Central memory CD8-positive, alpha-beta T cell (primary cell): ENCODE measurements around the gene GPC3.

Source experiments
- ATAC-seq: fragments of 150-1000 bp; cut with Tn5 transposase; replicated peaks from 2 replicates; pipeline ENCODE4 v1.10.0; 2022; ENCODE audit warnings: mild to moderate bottlenecking, moderate FRiP score, moderate number of reproducible peaks; ENCODE audit not compliant: poor library complexity, severe bottlenecking; ENCODE audit errors: extremely low read depth
- DNase-seq, 2 donors: peaks; one replicate each; pipeline ENCODE4 v3.0.0; 2021; ENCODE audit warnings: low spot score in 2 of 2
- H3K27ac Mint-ChIP-seq: one replicate; pipeline ENCODE4 v1.8.0; 2022; ENCODE audit warnings: low read depth, mild to moderate bottlenecking, moderate library complexity, mixed read lengths
- H3K27me3 Mint-ChIP-seq: one replicate; pipeline ENCODE4 v1.8.0; 2022; ENCODE audit warnings: mixed read lengths
- H3K36me3 Mint-ChIP-seq: one replicate; pipeline ENCODE4 v1.8.0; 2022; ENCODE audit warnings: mild to moderate bottlenecking, moderate library complexity, mixed read lengths; ENCODE audit not compliant: insufficient read depth
- H3K4me1 Mint-ChIP-seq: one replicate; pipeline ENCODE4 v1.8.0; 2022; ENCODE audit warnings: mixed read lengths
- H3K4me3 Mint-ChIP-seq: one replicate; pipeline ENCODE4 v1.8.0; 2022; ENCODE audit warnings: mild to moderate bottlenecking, moderate library complexity, mixed read lengths
- H3K9me3 Mint-ChIP-seq: one replicate; pipeline ENCODE4 v1.8.0; 2022; ENCODE audit warnings: mixed read lengths

Gene GPC3

DNA sequence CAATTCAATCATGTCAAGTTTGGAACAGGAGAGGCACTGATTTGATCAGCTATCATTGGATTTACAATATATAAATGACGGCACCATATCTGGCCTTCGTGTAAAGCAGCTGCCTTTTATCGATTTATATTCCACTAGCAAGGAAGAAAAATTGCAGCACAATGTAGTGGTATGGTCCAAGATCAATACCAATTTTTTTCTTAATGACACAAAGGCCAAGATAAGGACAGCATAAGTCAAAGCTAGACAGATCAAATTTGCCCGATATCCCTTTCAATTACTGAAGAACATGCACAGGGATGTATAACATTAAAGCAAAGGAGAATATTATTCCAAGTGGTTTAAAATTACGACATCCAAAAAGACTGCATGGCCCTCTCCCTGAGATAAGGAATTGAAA is 167.4 kb downstream of the GPC3 start:
- no peaks in the 10 kb centered on the region for H3K36me3 Mint-ChIP-seq
- H3K9me3 Mint-ChIP-seq = no peaks in the 10 kb centered on the region
- DNase-seq (no peak), ATAC-seq (no peak)
- H3K4me3 Mint-ChIP-seq = no peak overlapping the region
- H3K4me1 Mint-ChIP-seq = no peaks in the 10 kb centered on the region
- no peak overlapping the region for H3K27ac Mint-ChIP-seq
- H3K27me3 Mint-ChIP-seq = peaks cover 16% of the 10 kb centered on the region

DNA sequence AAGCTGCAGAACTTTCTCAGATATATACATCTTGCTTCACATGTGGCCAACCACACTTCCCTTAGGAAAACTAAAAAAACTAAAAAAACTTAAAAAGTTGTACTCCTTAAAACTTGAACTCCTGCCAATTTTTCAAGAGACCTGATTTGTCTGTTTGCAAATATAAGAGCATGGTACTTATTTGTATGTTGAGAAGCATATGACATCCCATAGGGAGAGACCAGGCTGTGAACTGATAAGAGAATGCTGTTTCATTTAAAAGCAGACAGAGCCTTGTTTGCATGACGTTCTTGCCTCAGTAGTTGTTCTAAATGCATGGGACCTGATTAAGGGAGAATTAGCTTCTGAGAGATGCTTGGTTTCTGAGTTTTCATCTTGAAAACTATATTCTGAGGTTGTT is 169.9 kb downstream of the GPC3 start:
- H3K9me3 Mint-ChIP-seq = no peaks in the 10 kb centered on the region
- DNase-seq = no peak
- no peaks in the 10 kb centered on the region for H3K36me3 Mint-ChIP-seq
- no peak for ATAC-seq
- H3K27ac Mint-ChIP-seq = no peak overlapping the region
- H3K4me1 Mint-ChIP-seq = no peaks in the 10 kb centered on the region
- peaks cover 14% of the 10 kb centered on the region for H3K27me3 Mint-ChIP-seq
- no peak overlapping the region for H3K4me3 Mint-ChIP-seq

DNA sequence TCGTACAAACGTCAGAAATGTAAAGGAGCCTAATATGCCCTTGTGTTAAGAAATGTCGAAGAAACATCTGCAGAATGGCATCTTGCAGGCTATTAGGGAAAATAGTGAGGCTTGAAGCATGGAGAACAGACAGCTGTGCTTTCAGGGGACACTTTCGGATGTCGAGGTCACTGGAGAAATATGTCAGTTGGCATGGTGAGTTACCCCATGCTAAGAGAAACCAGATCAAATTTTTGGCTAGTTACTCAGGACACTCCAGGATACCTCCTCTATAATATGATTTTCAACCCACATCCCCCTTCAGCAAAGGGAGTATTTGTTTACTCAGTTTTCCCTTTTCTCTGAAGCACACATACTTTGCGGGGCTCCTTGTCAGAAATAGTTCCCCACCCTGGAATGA is 171.4 kb downstream of the GPC3 start:
- Mint-ChIP-seq H3K4me3 (no peak overlapping the region), H3K9me3 (no peaks in the 10 kb centered on the region), H3K27me3 (peaks cover 7% of the 10 kb centered on the region), H3K4me1 (no peaks in the 10 kb centered on the region), H3K27ac (no peak overlapping the region), H3K36me3 (no peaks in the 10 kb centered on the region)
- ATAC-seq (no peak), DNase-seq (no peak)

- Mint-ChIP-seq H3K4me3 (no peak overlapping the region), H3K27ac (no peak overlapping the region), H3K36me3 (no peaks in the 10 kb centered on the region), H3K4me1 (no peaks in the 10 kb centered on the region), H3K9me3 (no peaks in the 10 kb centered on the region), H3K27me3 (peaks cover 7% of the 10 kb centered on the region)
- no peak for DNase-seq
- ATAC-seq = no peak
These were observed 173.0 kb downstream of the GPC3 start for GRCh38 chrX:133812402-133812801.

DNA sequence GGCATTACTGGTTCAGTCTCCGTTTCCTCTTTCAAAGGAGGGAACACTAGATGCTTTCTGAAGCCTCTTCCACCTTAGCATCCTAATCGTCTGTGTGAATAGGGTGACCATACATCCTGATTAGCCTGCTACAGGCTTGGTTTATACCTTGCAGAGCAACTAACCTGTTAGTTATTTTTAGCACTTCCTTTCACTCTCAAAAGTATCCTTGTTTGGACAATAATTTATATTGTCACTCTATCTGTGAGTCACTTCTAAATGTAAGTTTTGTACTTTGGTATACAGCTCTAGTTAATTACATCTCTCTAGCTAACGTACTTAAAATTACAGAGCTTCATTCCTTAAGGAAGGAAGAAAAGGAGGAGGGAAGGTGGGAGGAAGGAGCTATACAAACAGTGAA is 174.5 kb downstream of the GPC3 start:
- Mint-ChIP-seq H3K9me3 (no peaks in the 10 kb centered on the region), H3K4me3 (no peak overlapping the region), H3K36me3 (no peaks in the 10 kb centered on the region), H3K27me3 (no peaks in the 10 kb centered on the region), H3K4me1 (no peaks in the 10 kb centered on the region), H3K27ac (no peak overlapping the region)
- no peak for DNase-seq
- ATAC-seq = no peak

GRCh38 chrX:133804072-133804471 is 181.3 kb downstream of the GPC3 start:
- ATAC-seq = no peak
- DNase-seq = no peak
- no peaks in the 10 kb centered on the region for H3K36me3 Mint-ChIP-seq
- H3K27ac Mint-ChIP-seq = no peak overlapping the region
- no peaks in the 10 kb centered on the region for H3K9me3 Mint-ChIP-seq
- no peak overlapping the region for H3K4me3 Mint-ChIP-seq
- peaks cover 6% of the 10 kb centered on the region for H3K27me3 Mint-ChIP-seq
- no peaks in the 10 kb centered on the region for H3K4me1 Mint-ChIP-seq

- H3K36me3 Mint-ChIP-seq = no peaks in the 10 kb centered on the region
- H3K27ac Mint-ChIP-seq = no peak overlapping the region
- H3K9me3 Mint-ChIP-seq = no peaks in the 10 kb centered on the region
- no peak overlapping the region for H3K4me3 Mint-ChIP-seq
- H3K4me1 Mint-ChIP-seq = no peaks in the 10 kb centered on the region
- no peak for DNase-seq
- ATAC-seq = no peak
- no peaks in the 10 kb centered on the region for H3K27me3 Mint-ChIP-seq
These were observed 189.1 kb downstream of the GPC3 start for GRCh38 chrX:133796282-133796681.

DNA sequence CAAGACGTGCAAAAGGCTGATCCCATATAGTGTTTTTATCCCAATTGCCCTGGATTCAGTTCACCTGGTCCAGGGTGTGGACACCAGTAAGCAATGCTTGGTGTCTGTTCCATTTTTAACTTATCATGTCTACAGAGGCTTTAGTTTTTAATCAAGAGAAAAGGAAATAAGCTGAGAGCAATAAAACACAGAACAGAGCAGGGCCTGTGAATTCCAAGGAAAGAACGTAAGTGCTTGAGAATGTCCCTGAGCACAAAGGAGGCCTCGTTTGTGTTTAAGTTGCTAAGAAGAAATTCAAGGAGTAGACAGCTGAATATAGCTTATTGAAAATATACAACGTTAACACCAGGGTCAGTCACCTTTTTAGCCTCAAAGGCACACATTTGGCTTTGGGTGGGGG is 191.3 kb downstream of the GPC3 start:
- Mint-ChIP-seq H3K27me3 (peaks cover 6% of the 10 kb centered on the region), H3K9me3 (no peaks in the 10 kb centered on the region), H3K4me3 (no peak overlapping the region), H3K36me3 (no peaks in the 10 kb centered on the region), H3K27ac (no peak overlapping the region), H3K4me1 (no peaks in the 10 kb centered on the region)
- ATAC-seq = no peak
- DNase-seq = no peak

- no peak overlapping the region for H3K27ac Mint-ChIP-seq
- DNase-seq (no peak), ATAC-seq (no peak)
- no peaks in the 10 kb centered on the region for H3K9me3 Mint-ChIP-seq
- peaks cover 6% of the 10 kb centered on the region for H3K27me3 Mint-ChIP-seq
- H3K36me3 Mint-ChIP-seq = no peaks in the 10 kb centered on the region
- no peak overlapping the region for H3K4me3 Mint-ChIP-seq
- H3K4me1 Mint-ChIP-seq = no peaks in the 10 kb centered on the region
These were observed 191.8 kb downstream of the GPC3 start for GRCh38 chrX:133793626-133794025.

DNA sequence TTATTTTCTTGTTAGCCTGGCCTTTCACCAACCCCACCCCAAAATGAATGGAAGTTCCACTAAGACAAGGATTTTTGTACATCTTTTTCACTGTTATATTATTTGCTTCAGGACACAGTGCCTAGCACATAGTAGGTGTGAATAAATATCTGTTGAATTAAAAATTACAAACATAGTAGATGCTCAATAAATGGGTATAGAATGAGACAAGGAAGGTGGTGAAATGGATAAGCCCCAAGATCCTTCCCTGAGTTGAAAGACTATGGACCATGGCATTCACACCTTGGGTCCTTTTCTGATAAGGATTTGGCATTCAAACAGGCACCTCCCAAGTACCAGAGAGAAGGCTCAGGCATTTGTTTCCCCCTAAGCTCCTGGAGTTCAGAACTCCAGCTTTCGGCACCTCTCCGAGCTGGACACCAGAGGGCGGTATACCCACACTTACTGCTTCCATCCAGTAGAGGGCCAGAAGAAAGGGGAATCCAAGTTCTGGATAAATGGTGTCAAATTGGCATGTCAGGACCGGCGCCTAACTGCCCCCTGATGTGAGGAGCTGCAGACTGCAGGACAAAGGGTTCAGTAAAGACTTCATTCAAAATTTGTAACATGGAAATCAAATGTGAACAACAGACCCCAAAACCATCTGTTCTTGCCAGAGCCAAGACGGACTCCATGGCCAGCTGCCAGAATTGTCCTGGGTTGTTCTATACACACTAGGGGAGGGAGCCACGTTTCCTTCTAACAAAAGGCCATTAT is 193.0 kb downstream of the GPC3 start:
- no peak overlapping the region for H3K4me3 Mint-ChIP-seq
- no peak for ATAC-seq
- peaks cover 6% of the 10 kb centered on the region for H3K27me3 Mint-ChIP-seq
- H3K27ac Mint-ChIP-seq = no peak overlapping the region
- H3K9me3 Mint-ChIP-seq = no peaks in the 10 kb centered on the region
- H3K36me3 Mint-ChIP-seq = no peaks in the 10 kb centered on the region
- H3K4me1 Mint-ChIP-seq = no peaks in the 10 kb centered on the region
- peak; percentile 18 to 26 for DNase-seq

- Mint-ChIP-seq H3K4me3 (no peak overlapping the region), H3K36me3 (no peaks in the 10 kb centered on the region), H3K27me3 (peaks cover 6% of the 10 kb centered on the region), H3K9me3 (no peaks in the 10 kb centered on the region), H3K4me1 (no peaks in the 10 kb centered on the region), H3K27ac (no peak overlapping the region)
- no peak for ATAC-seq
- DNase-seq = no peak
These were observed 195.6 kb downstream of the GPC3 start for GRCh38 chrX:133789829-133790228.

- Mint-ChIP-seq H3K4me3 (no peak overlapping the region), H3K9me3 (no peaks in the 10 kb centered on the region), H3K27me3 (peaks cover 6% of the 10 kb centered on the region), H3K36me3 (no peaks in the 10 kb centered on the region), H3K4me1 (no peaks in the 10 kb centered on the region), H3K27ac (no peak overlapping the region)
- ATAC-seq = no peak
- no peak for DNase-seq
These were observed 199.0 kb downstream of the GPC3 start for GRCh38 chrX:133786382-133786781.

DNA sequence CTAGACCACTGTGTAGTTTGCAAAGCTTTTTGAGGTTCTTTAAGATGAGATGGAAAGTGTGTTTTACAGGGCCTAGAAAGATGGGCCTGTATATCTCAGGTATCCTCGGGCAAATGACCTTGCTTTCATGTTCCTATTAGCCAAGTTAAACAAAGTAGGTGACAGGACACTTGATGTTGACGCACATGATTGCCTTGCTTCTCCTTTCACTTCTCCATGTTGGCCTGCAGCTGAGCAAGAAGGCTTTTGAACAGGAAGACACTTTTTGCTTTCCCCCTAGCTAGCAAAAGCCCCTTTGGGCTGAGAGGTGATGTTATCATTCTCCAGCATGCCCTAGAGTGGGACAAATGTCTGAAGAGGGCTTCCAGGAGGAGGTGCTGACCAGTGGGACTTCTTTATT is 202.1 kb downstream of the GPC3 start:
- Mint-ChIP-seq H3K27me3 (no peaks in the 10 kb centered on the region), H3K27ac (no peak overlapping the region), H3K4me3 (no peak overlapping the region), H3K36me3 (no peaks in the 10 kb centered on the region), H3K9me3 (no peaks in the 10 kb centered on the region), H3K4me1 (no peaks in the 10 kb centered on the region)
- ATAC-seq (no peak), DNase-seq (no peak)
